H1 (cell line): ENCODE data around the gene TMEM254. TPM values are rescaled to one million over a fixed set of nuclear protein-coding genes. Genes with fewer than 3 reads are reported as not detected.
A peak's percentile ranks its signal among the peaks of the same experiment; 100 is the strongest.

Source experiments
- CTCF ChIA-PET: fragments of 300-600 bp; sonication (Branson Sonifier 250); formaldehyde crosslinking; loops from one replicate; lab custom pipeline; 2021; ENCODE audit not compliant: partially characterized antibody; lab: Charles Lee
- POLR2A ChIA-PET: fragments of 300-600 bp; sonication (Branson Sonifier 250); formaldehyde crosslinking; loops from one replicate; lab custom pipeline; 2021; ENCODE audit warnings: inconsistent platforms; ENCODE audit not compliant: partially characterized antibody; lab: Charles Lee
- DNase-seq, 2 experiments: peaks; one replicate each; pipeline versions ENCODE4 v3.0.0 to v3.0.0-alpha.2; 2010 to 2022; ENCODE audit warnings: low spot score in 2 of 2, low read depth in 1 of 2, mixed read lengths in 1 of 2
- FAIRE-seq: peaks from 2 replicates; lab custom pipeline; 2011; peaks lifted over from hg19 to GRCh38; lab: Jason Lieb, UNC
- H2AFZ ChIP-seq: 2 replicates; pipeline ENCODE4 v1.8.1; 2012; ENCODE audit warnings: low read length, inconsistent platforms
- H2AK5ac ChIP-seq: 2 replicates; pipeline ENCODE4 v1.6.1; 2013; ENCODE audit warnings: low read depth, low read length
- H2BK120ac ChIP-seq: replicated peaks from 2 replicates; pipeline ENCODE3; 2013; ENCODE audit warnings: low read depth, low read length, inconsistent platforms
- H2BK12ac ChIP-seq: 2 replicates; pipeline ENCODE4 v1.6.1; 2013; ENCODE audit warnings: low read depth, low read length
- H2BK15ac ChIP-seq: 2 replicates; pipeline ENCODE4 v1.6.1; 2013; ENCODE audit warnings: low read length
- H2BK20ac ChIP-seq: 2 replicates; pipeline ENCODE4 v1.6.1; 2013; ENCODE audit warnings: low read length
- H2BK5ac ChIP-seq: 2 replicates; pipeline ENCODE4 v1.6.1; 2013; ENCODE audit warnings: low read depth, low read length
- H3K14ac ChIP-seq: 2 replicates; pipeline ENCODE4 v1.6.1; 2013; ENCODE audit warnings: inconsistent platforms; ENCODE audit not compliant: insufficient read length
- H3K18ac ChIP-seq: 2 replicates; pipeline ENCODE4 v1.6.1; 2013; ENCODE audit warnings: low read length; ENCODE audit errors: extremely low read depth
- H3K23ac ChIP-seq: 2 replicates; pipeline ENCODE4 v1.6.1; 2013; ENCODE audit warnings: inconsistent platforms; ENCODE audit not compliant: insufficient read length
- H3K23me2 ChIP-seq: 2 replicates; pipeline ENCODE4 v1.6.1; 2013; ENCODE audit warnings: low read depth, low read length
- H3K27ac ChIP-seq: 2 replicates; pipeline ENCODE4 v1.6.1; 2011; ENCODE audit warnings: low read depth, low read length, inconsistent platforms
- H3K27me3 ChIP-seq, 4 experiments: replicated peaks in 1 of 4; 1 replicate in 1 of 4; 2 replicates in 3 of 4; pipeline versions ENCODE4 v1.6.1 to v1.8.1; 2011 to 2013; ENCODE audit warnings: low read length in 3 of 4, mild to moderate bottlenecking in 3 of 4, inconsistent platforms in 2 of 4, mixed read lengths in 2 of 4, moderate library complexity in 1 of 4; ENCODE audit not compliant: control insufficient read depth in 3 of 4, insufficient read depth in 3 of 4; ENCODE audit errors: extremely low read depth in 1 of 4
- H3K36me3 ChIP-seq, 4 experiments: 2 replicates each; pipeline versions ENCODE4 v1.6.1 to v1.8.1; 2011 to 2013; ENCODE audit warnings: mild to moderate bottlenecking in 4 of 4, low read length in 3 of 4, moderate library complexity in 2 of 4, control low read depth in 1 of 4, inconsistent platforms in 1 of 4; ENCODE audit not compliant: insufficient read depth in 4 of 4, control insufficient read depth in 2 of 4
- H3K4ac ChIP-seq: replicated peaks from 2 replicates; pipeline ENCODE3; 2013; ENCODE audit warnings: low read length, low read depth, mixed read lengths, inconsistent platforms; ENCODE audit not compliant: insufficient read length
- H3K4me1 ChIP-seq, 4 experiments: replicated peaks in 1 of 4; 1 replicate in 1 of 4; 2 replicates in 3 of 4; pipeline versions ENCODE4 v1.6.1 to v1.8.1; 2011 to 2013; ENCODE audit warnings: low read length in 3 of 4, inconsistent platforms in 2 of 4, mixed read lengths in 1 of 4; ENCODE audit not compliant: insufficient read depth in 4 of 4, control insufficient read depth in 3 of 4
- H3K4me2 ChIP-seq, 2 experiments: 2 replicates each; pipeline versions ENCODE4 v1.6.1 to v1.8.1; 2011 to 2013; ENCODE audit warnings: low read depth in 2 of 2, low read length in 2 of 2, control low read depth in 1 of 2, inconsistent platforms in 1 of 2, mild to moderate bottlenecking in 1 of 2; ENCODE audit not compliant: insufficient read depth in 1 of 2
- H3K4me3 ChIP-seq, 4 experiments: fragments of 200-600, 300-600 bp in 1 of 4; sonication (generic), shearing (Covaris generic), sonication (Bioruptor Twin) in 1 of 4; 2 replicates each; pipeline versions ENCODE4 v1.5.1 to v1.8.1; 2011 to 2016; ENCODE audit warnings: low read length in 4 of 4, low read depth in 3 of 4, control low read depth in 2 of 4, inconsistent platforms in 2 of 4, mild to moderate bottlenecking in 2 of 4, mixed read lengths in 1 of 4, moderate library complexity in 1 of 4; ENCODE audit not compliant: insufficient read depth in 2 of 4; ENCODE audit errors: extremely low read depth in 1 of 4
- H3K56ac ChIP-seq: replicated peaks from 2 replicates; pipeline ENCODE3; 2013; ENCODE audit warnings: low read depth, mild to moderate bottlenecking, mixed read lengths, low read length, inconsistent platforms; ENCODE audit not compliant: insufficient read length
- H3K79me1 ChIP-seq: 2 replicates; pipeline ENCODE4 v1.6.1; 2013; ENCODE audit warnings: low read depth, low read length, control low read depth
- H3K79me2 ChIP-seq, 2 experiments: 2 replicates each; pipeline versions ENCODE4 v1.6.1 to v1.8.1; 2012 to 2013; ENCODE audit warnings: low read length in 2 of 2, mild to moderate bottlenecking in 2 of 2, inconsistent platforms in 1 of 2; ENCODE audit not compliant: insufficient read depth in 2 of 2, control insufficient read depth in 1 of 2
- H3K9ac ChIP-seq, 4 experiments: replicated peaks in 1 of 4; 1 replicate in 1 of 4; 2 replicates in 3 of 4; pipeline versions ENCODE4 v1.6.1 to v1.8.1; 2011 to 2013; ENCODE audit warnings: low read depth in 3 of 4, low read length in 3 of 4, control low read depth in 2 of 4, mild to moderate bottlenecking in 2 of 4, moderate library complexity in 2 of 4, inconsistent platforms in 1 of 4; ENCODE audit errors: extremely low read depth in 1 of 4
- H3K9me3 ChIP-seq, 2 experiments: 2 replicates each; pipeline versions ENCODE4 v1.6.1 to v1.8.1; 2012 to 2013; ENCODE audit warnings: mild to moderate bottlenecking in 2 of 2, moderate library complexity in 2 of 2, control low read depth in 1 of 2, inconsistent platforms in 1 of 2, low read depth in 1 of 2, low read length in 1 of 2, mixed read lengths in 1 of 2; ENCODE audit not compliant: insufficient read depth in 2 of 2
- H4K20me1 ChIP-seq, 2 experiments: replicated peaks in 1 of 2; 2 replicates each; pipeline versions ENCODE3 to v1.8.1; 2011 to 2013; ENCODE audit warnings: inconsistent platforms in 2 of 2, low read length in 2 of 2, mild to moderate bottlenecking in 1 of 2; ENCODE audit not compliant: insufficient read depth in 2 of 2, control insufficient read depth in 1 of 2
- H4K5ac ChIP-seq: 2 replicates; pipeline ENCODE4 v1.6.1; 2013; ENCODE audit warnings: low read length, low read depth, mixed read lengths, inconsistent platforms; ENCODE audit not compliant: insufficient read length
- H4K8ac ChIP-seq: 2 replicates; pipeline ENCODE4 v1.8.0; 2013; ENCODE audit warnings: mild to moderate bottlenecking, moderate library complexity, low read length, inconsistent platforms; ENCODE audit not compliant: insufficient read depth; ENCODE audit errors: extremely low read depth
- H4K91ac ChIP-seq: replicated peaks from 2 replicates; pipeline ENCODE3; 2013; ENCODE audit warnings: low read length, mixed read lengths, inconsistent platforms; ENCODE audit not compliant: insufficient read length
- BRCA1 ChIP-seq: IDR thresholded peaks from 2 replicates; pipeline ENCODE4 v1.6.1; 2012; ENCODE audit warnings: low read depth, low read length, improper control_type of control experiment
- FOSL1 ChIP-seq: IDR thresholded peaks from 2 replicates; pipeline ENCODE4 v1.6.1; 2011; ENCODE audit warnings: mild to moderate bottlenecking, low read depth, low read length, moderate library complexity; ENCODE audit not compliant: insufficient read depth
- HDAC6 ChIP-seq: IDR thresholded peaks from one replicate; pipeline ENCODE4 v1.7.1; 2012; ENCODE audit warnings: low read depth, mild to moderate bottlenecking, inconsistent platforms, low read length, moderate library complexity
- KDM1A ChIP-seq: fragments of 200-600, 300-600 bp; sonication (generic); IDR thresholded peaks from 2 replicates; pipeline ENCODE4 v1.7.1; 2016; ENCODE audit warnings: mild to moderate bottlenecking, low read length, borderline replicate concordance
- RAD21 ChIP-seq, 2 experiments: IDR thresholded peaks in 1 of 2; conservative IDR thresholded peaks in 1 of 2; 2 replicates each; pipeline ENCODE4 v1.6.1; 2011; ENCODE audit warnings: low read depth in 2 of 2, low read length in 2 of 2, improper control_type of control experiment in 1 of 2, inconsistent platforms in 1 of 2, mild to moderate bottlenecking in 1 of 2, moderate library complexity in 1 of 2
- SAP30 ChIP-seq: fragments of 300-600 bp; sonication (generic); IDR thresholded peaks from 2 replicates; pipeline ENCODE4 v1.7.1; 2012; ENCODE audit warnings: low read length, moderate library complexity, mild to moderate bottlenecking, inconsistent platforms; ENCODE audit not compliant: insufficient read depth, insufficient replicate concordance
- TAF1 ChIP-seq: IDR thresholded peaks from 2 replicates; pipeline ENCODE4 v1.6.1; 2011; ENCODE audit warnings: mild to moderate bottlenecking, low read depth, low read length
- WGBS, 2 experiments: shearing (Covaris generic) in 1 of 2; methylation state at CpG; one replicate each; pipeline versions ENCODE4 v1.1.6 to v1.1.7; 2013 to 2015; ENCODE audit warnings: low lambda C conversion rate in 2 of 2, mixed read lengths in 2 of 2, inconsistent platforms in 1 of 2, low coverage in 1 of 2, missing lambda C conversion rate in 1 of 2; ENCODE audit not compliant: insufficient replicate concordance in 2 of 2, insufficient coverage in 1 of 2, insufficient read length in 1 of 2; ENCODE audit errors: extremely low coverage in 1 of 2, missing lambda C conversion rate in 1 of 2; 5-methylcytosine and 5-hydroxymethylcytosine counted together
- polyA plus RNA-seq, 7 experiments: library from polyadenylated mRNA; depleted of rRNA in 3 of 7; stranded (reverse) in 5 of 7; unstranded in 2 of 7; fragments of >200 nt in 5 of 7; fragments of 200-250 nt in 2 of 7; gene quantifications; 1 replicate in 5 of 7; 2 replicates in 1 of 7; 4 replicates in 1 of 7; pipeline versions ENCODE4 v1.2.1 to v1.2.3, GENCODE V29; 2011 to 2013; ENCODE audit warnings: missing spikeins in 2 of 7, mixed read lengths in 2 of 7
- total RNA-seq: library from RNA; stranded (reverse); fragmentation: NEBNext Ultra II Directional; extraction: Animal tissue kit (Norgen Biotek cat#: 25700); gene quantifications from 2 replicates; pipeline ENCODE4 v1.2.1, GENCODE V29; 2021
- TF ChIP-seq, protein P1 (sequence below): IDR thresholded peaks from 2 replicates; pipeline ENCODE4 v1.6.1; 2012; ENCODE audit warnings: inconsistent platforms

TMEM254 gene
- total and polyA plus RNA-seq, 2 of the 8 experiments (the other 6 are each of a cell fraction or from before 2014, with no cell fraction given) = 26.9 to 61.2 TPM

GRCh38 chr10:80068270-80068669 lies 10.2 kb upstream of the TMEM254 start:
- DNase-seq = no peak
- ChIA-PET POLR2A (interaction anchor here (0.9 to 6.1 kb wide), 2 partner anchors 10 to 64 kb away, joined by 3 to 31 read pairs; partner anchors contain the start of gene TMEM254), CTCF (interaction anchor here (1.6 to 5.0 kb wide), 3 partner anchors 10 to 75 kb away, joined by 5 to 30 read pairs (median 24); no protein-coding TSS in a partner anchor)
- H3K36me3 ChIP-seq = no peaks in the 10 kb centered on the region
- no peaks in the 10 kb centered on the region for H3K23me2 ChIP-seq
- no peaks in the 10 kb centered on the region for H3K9me3 ChIP-seq
- H3K4ac ChIP-seq = no peak overlapping the region
- no peak overlapping the region for H2BK12ac ChIP-seq
- H2BK120ac ChIP-seq = no peak overlapping the region
- H2AK5ac ChIP-seq = no peak overlapping the region
- H4K20me1 ChIP-seq = no peaks in the 10 kb centered on the region
- H3K9ac ChIP-seq = no peak overlapping the region
- H3K56ac ChIP-seq = no peak overlapping the region
- no peak overlapping the region; the same call in 1 of the 2 replicates for H3K18ac ChIP-seq
- H2AFZ ChIP-seq = no peak overlapping the region
- TF ChIP-seq FOSL1 = no peak
- TF ChIP-seq RAD21 (IDR thresholded peaks at IDR 0.05 in 1 of 2, conservative IDR thresholded peaks at IDR 0.05 in 1 of 2; ENCODE audit: low read depth in 2 of 2, low read length in 2 of 2) = no peak
- no peak for TF ChIP-seq KDM1A
- TF ChIP-seq BRCA1 = no peak
- TF ChIP-seq HDAC6 = no peak
- TF ChIP-seq, protein P1, sequence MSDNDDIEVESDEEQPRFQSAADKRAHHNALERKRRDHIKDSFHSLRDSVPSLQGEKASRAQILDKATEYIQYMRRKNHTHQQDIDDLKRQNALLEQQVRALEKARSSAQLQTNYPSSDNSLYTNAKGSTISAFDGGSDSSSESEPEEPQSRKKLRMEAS = no peak
- no peak for TF ChIP-seq TAF1
- TF ChIP-seq SAP30 = no peak
- H3K27ac ChIP-seq = no peak overlapping the region
- no peak overlapping the region for H3K23ac ChIP-seq
- FAIRE-seq = no peak
- 76% methylated on average over 2 of the region's 2 CpGs; no CpG with 5 or more reads in 1 of the 2 experiments for WGBS, 2 experiments
- H3K4me3 ChIP-seq = peak overlapping the region in 1 of 4 experiments; percentile 31; a peak in 1 of 8 replicates
- H4K91ac ChIP-seq = no peak overlapping the region
- peaks cover 5 to 21% (median 9%) of the 10 kb centered on the region in 4 experiments for H3K4me1 ChIP-seq
- H3K79me1 ChIP-seq = no peaks in the 10 kb centered on the region
- 0 out of 2 replicates have a peak overlapping the region, but pooled peaks have one; percentile 61 for H2BK20ac ChIP-seq
- H4K8ac ChIP-seq = no peak overlapping the region
- no peak overlapping the region for H4K5ac ChIP-seq
- H3K4me2 ChIP-seq = peak overlapping the region; percentile 26 to 39; a peak in 2 of 4 replicates
- H3K14ac ChIP-seq = no peak overlapping the region
- no peak overlapping the region; the same call in 1 of the 2 replicates for H2BK15ac ChIP-seq
- H3K79me2 ChIP-seq = no peaks in the 10 kb centered on the region
- peak overlapping the region; percentile 84; the same call in 1 of the 2 replicates for H2BK5ac ChIP-seq
- no peaks in the 10 kb centered on the region for H3K27me3 ChIP-seq
